T-helper 2 cell treated with Interferon-gamma antibody and Interleukin-4, amounts not matched to agents 5 μg/mL and 100 μg/mL, for 36 hours (primary cell): ENCODE measurements around the gene ECEL1.

Experiments used
- DNase-seq: peaks from one replicate; pipeline ENCODE4 v3.0.0; 2021; ENCODE audit warnings: low spot score
- H3K27ac Mint-ChIP-seq: one replicate; pipeline ENCODE4 v1.8.0; 2021; ENCODE audit warnings: mild to moderate bottlenecking, mixed read lengths
- H3K27me3 Mint-ChIP-seq: one replicate; pipeline ENCODE4 v1.8.0; 2021; ENCODE audit warnings: low read depth, mixed read lengths
- H3K36me3 Mint-ChIP-seq: one replicate; pipeline ENCODE4 v1.8.0; 2021; ENCODE audit warnings: low read depth, mixed read lengths
- H3K4me1 Mint-ChIP-seq: one replicate; pipeline ENCODE4 v1.8.0; 2021; ENCODE audit warnings: low read depth, mixed read lengths
- H3K4me3 Mint-ChIP-seq: one replicate; pipeline ENCODE4 v1.8.0; 2022; ENCODE audit warnings: mild to moderate bottlenecking, moderate library complexity, mixed read lengths
- H3K9me3 Mint-ChIP-seq: one replicate; pipeline ENCODE4 v1.8.0; 2021; ENCODE audit warnings: mixed read lengths

Gene ECEL1

GRCh38 chr2:232478571-232479340 lies 8.9 kb downstream of the ECEL1 start:
- peaks cover 4% of the 10 kb centered on the region for H3K27me3 Mint-ChIP-seq
- H3K4me3 Mint-ChIP-seq, result no peak overlapping the region
- no peak for DNase-seq
- H3K27ac Mint-ChIP-seq, result no peak overlapping the region
- no peaks in the 10 kb centered on the region for H3K4me1 Mint-ChIP-seq
- H3K36me3 Mint-ChIP-seq, result no peaks in the 10 kb centered on the region
- H3K9me3 Mint-ChIP-seq, result no peaks in the 10 kb centered on the region

- H3K27ac Mint-ChIP-seq, result no peak overlapping the region
- no peak overlapping the region for H3K4me3 Mint-ChIP-seq
- peaks cover 5% of the 10 kb centered on the region for H3K27me3 Mint-ChIP-seq
These were observed 9.7 kb downstream of the ECEL1 start for GRCh38 chr2:232477751-232478510.

GRCh38 chr2:232476791-232477190 lies 10.8 kb downstream of the ECEL1 start:
- Mint-ChIP-seq H3K9me3 (no peaks in the 10 kb centered on the region), H3K4me1 (no peaks in the 10 kb centered on the region), H3K27me3 (peaks cover 15% of the 10 kb centered on the region), H3K27ac (no peak overlapping the region), H3K36me3 (no peaks in the 10 kb centered on the region), H3K4me3 (no peak overlapping the region)
- DNase-seq, result no peak

More at GRCh38 chr2:232477751-232478510, 9.7 kb downstream of the ECEL1 start:
- no peak for DNase-seq
- no peaks in the 10 kb centered on the region for H3K36me3 Mint-ChIP-seq
- no peaks in the 10 kb centered on the region for H3K9me3 Mint-ChIP-seq
- no peaks in the 10 kb centered on the region for H3K4me1 Mint-ChIP-seq

- no peak for DNase-seq
- Mint-ChIP-seq H3K4me3 (no peak overlapping the region), H3K4me1 (no peaks in the 10 kb centered on the region), H3K27me3 (peaks cover 20% of the 10 kb centered on the region), H3K27ac (no peak overlapping the region), H3K36me3 (no peaks in the 10 kb centered on the region), H3K9me3 (no peaks in the 10 kb centered on the region)
These were observed 11.6 kb downstream of the ECEL1 start for GRCh38 chr2:232476045-232476444.

GRCh38 chr2:232473467-232473890 lies 14.2 kb downstream of the ECEL1 start:
- H3K27me3 Mint-ChIP-seq, result peaks cover 36% of the 10 kb centered on the region
- no peaks in the 10 kb centered on the region for H3K4me1 Mint-ChIP-seq
- no peaks in the 10 kb centered on the region for H3K36me3 Mint-ChIP-seq
- no peak overlapping the region for H3K4me3 Mint-ChIP-seq
- no peaks in the 10 kb centered on the region for H3K9me3 Mint-ChIP-seq
- no peak overlapping the region for H3K27ac Mint-ChIP-seq
- DNase-seq, result no peak

- no peak for DNase-seq
- no peaks in the 10 kb centered on the region for H3K36me3 Mint-ChIP-seq
- H3K4me1 Mint-ChIP-seq, result no peaks in the 10 kb centered on the region
- H3K27ac Mint-ChIP-seq, result no peak overlapping the region
- no peak overlapping the region for H3K4me3 Mint-ChIP-seq
- peaks cover 22% of the 10 kb centered on the region for H3K27me3 Mint-ChIP-seq
- H3K9me3 Mint-ChIP-seq, result no peaks in the 10 kb centered on the region
These were observed 21.4 kb downstream of the ECEL1 start for GRCh38 chr2:232466221-232466620.

GRCh38 chr2:232465061-232465460 lies 22.6 kb downstream of the ECEL1 start:
- Mint-ChIP-seq H3K27me3 (peaks cover 14% of the 10 kb centered on the region), H3K4me1 (no peaks in the 10 kb centered on the region), H3K36me3 (no peaks in the 10 kb centered on the region), H3K9me3 (no peaks in the 10 kb centered on the region), H3K27ac (no peak overlapping the region), H3K4me3 (no peak overlapping the region)
- no peak for DNase-seq

GRCh38 chr2:232464544-232464885 lies 23.1 kb downstream of the ECEL1 start:
- Mint-ChIP-seq H3K36me3 (no peaks in the 10 kb centered on the region), H3K9me3 (no peaks in the 10 kb centered on the region), H3K4me3 (no peak overlapping the region), H3K4me1 (no peaks in the 10 kb centered on the region), H3K27me3 (peaks cover 15% of the 10 kb centered on the region), H3K27ac (no peak overlapping the region)
- DNase-seq, result no peak

- Mint-ChIP-seq H3K9me3 (no peaks in the 10 kb centered on the region), H3K36me3 (no peaks in the 10 kb centered on the region), H3K4me1 (no peaks in the 10 kb centered on the region), H3K27me3 (peaks cover 9% of the 10 kb centered on the region), H3K27ac (no peak overlapping the region), H3K4me3 (no peak overlapping the region)
- no peak for DNase-seq
These were observed 23.7 kb downstream of the ECEL1 start for GRCh38 chr2:232463701-232464543.

- Mint-ChIP-seq H3K9me3 (no peaks in the 10 kb centered on the region), H3K4me3 (no peak overlapping the region), H3K27ac (peak overlapping the region; percentile 50), H3K4me1 (no peaks in the 10 kb centered on the region), H3K27me3 (peaks cover 4% of the 10 kb centered on the region), H3K36me3 (no peaks in the 10 kb centered on the region)
- no peak for DNase-seq
These were observed 27.5 kb downstream of the ECEL1 start for GRCh38 chr2:232460171-232460570.

GRCh38 chr2:232459419-232460035 lies 28.1 kb downstream of the ECEL1 start:
- H3K9me3 Mint-ChIP-seq, result no peaks in the 10 kb centered on the region
- H3K27ac Mint-ChIP-seq, result no peak overlapping the region
- H3K36me3 Mint-ChIP-seq, result no peaks in the 10 kb centered on the region
- no peaks in the 10 kb centered on the region for H3K4me1 Mint-ChIP-seq
- H3K4me3 Mint-ChIP-seq, result no peak overlapping the region
- no peak for DNase-seq
- H3K27me3 Mint-ChIP-seq, result peaks cover 7% of the 10 kb centered on the region

GRCh38 chr2:232458661-232459418 lies 28.8 kb downstream of the ECEL1 start:
- H3K4me3 Mint-ChIP-seq, result no peak overlapping the region
- H3K9me3 Mint-ChIP-seq, result no peaks in the 10 kb centered on the region
- H3K36me3 Mint-ChIP-seq, result no peaks in the 10 kb centered on the region
- no peak for DNase-seq
- no peak overlapping the region for H3K27ac Mint-ChIP-seq
- H3K27me3 Mint-ChIP-seq, result peaks cover 7% of the 10 kb centered on the region
- H3K4me1 Mint-ChIP-seq, result no peaks in the 10 kb centered on the region

GRCh38 chr2:232458051-232458660 lies 29.5 kb downstream of the ECEL1 start:
- H3K27ac Mint-ChIP-seq, result no peak overlapping the region
- H3K27me3 Mint-ChIP-seq, result peaks cover 7% of the 10 kb centered on the region
- H3K9me3 Mint-ChIP-seq, result no peaks in the 10 kb centered on the region
- H3K36me3 Mint-ChIP-seq, result no peaks in the 10 kb centered on the region
- no peak overlapping the region for H3K4me3 Mint-ChIP-seq
- no peaks in the 10 kb centered on the region for H3K4me1 Mint-ChIP-seq
- no peak for DNase-seq
